Heart left ventricle (tissue), 13 donors: ENCODE results near the gene PGAM2.

Experiments
- POLR2A ChIP-seq, 2 donors: fragments of 450-650 bp; IDR thresholded peaks; one replicate each; pipeline ENCODE4 v1.6.1; 2017; ENCODE audit warnings: antibody characterized with exemption in 2 of 2, mild to moderate bottlenecking in 2 of 2, moderate library complexity in 2 of 2
- TF ChIP-seq, protein P1 (sequence below), 12 donors: fragments of 200-600 bp; sonication (generic) in 4 of 12; IDR thresholded peaks; one replicate each; pipeline versions ENCODE4 v1.5.0 to v1.8.0; 2018 to 2022; ENCODE audit warnings: antibody characterized with exemption in 12 of 12, mild to moderate bottlenecking in 5 of 12
- donor health status: ischemic (EF 13 %, LVEDD 7.1; RV severe dilation, severe dysfunction).
- donor health status: DM: no; HTN: yes; CAD: no.
- donor health status: DM: no; HTN: no; CAD: no.
- donor health status: ischemic (EF 25% LVEDD 6.9; RV normal size, moderate dysfunction).
- donor health status: ischemic (EF 25% LVEDD 5.7; RV mildly dilated, moderate dysfunction).
- donor health status: ischemic (EF 35%, LVEDD 5.7; RV mildly dilated, moderate dysfunction).
- donor health status: nonischemic (EF 11% LVEDD 7.7; RV severe dilation, severe dysfunction).
- donor health status: DM: yes; HTN: yes; CAD: no.
- donor health status: PGD.
- donor health status: ischemic (EF 29% LVEDD 5.4; RV normal size, mild dysfunction).
- donor health status: nonischemic (EF 23%, LVEDD 6.1; RV moderate dilation, normal function).

DNA sequence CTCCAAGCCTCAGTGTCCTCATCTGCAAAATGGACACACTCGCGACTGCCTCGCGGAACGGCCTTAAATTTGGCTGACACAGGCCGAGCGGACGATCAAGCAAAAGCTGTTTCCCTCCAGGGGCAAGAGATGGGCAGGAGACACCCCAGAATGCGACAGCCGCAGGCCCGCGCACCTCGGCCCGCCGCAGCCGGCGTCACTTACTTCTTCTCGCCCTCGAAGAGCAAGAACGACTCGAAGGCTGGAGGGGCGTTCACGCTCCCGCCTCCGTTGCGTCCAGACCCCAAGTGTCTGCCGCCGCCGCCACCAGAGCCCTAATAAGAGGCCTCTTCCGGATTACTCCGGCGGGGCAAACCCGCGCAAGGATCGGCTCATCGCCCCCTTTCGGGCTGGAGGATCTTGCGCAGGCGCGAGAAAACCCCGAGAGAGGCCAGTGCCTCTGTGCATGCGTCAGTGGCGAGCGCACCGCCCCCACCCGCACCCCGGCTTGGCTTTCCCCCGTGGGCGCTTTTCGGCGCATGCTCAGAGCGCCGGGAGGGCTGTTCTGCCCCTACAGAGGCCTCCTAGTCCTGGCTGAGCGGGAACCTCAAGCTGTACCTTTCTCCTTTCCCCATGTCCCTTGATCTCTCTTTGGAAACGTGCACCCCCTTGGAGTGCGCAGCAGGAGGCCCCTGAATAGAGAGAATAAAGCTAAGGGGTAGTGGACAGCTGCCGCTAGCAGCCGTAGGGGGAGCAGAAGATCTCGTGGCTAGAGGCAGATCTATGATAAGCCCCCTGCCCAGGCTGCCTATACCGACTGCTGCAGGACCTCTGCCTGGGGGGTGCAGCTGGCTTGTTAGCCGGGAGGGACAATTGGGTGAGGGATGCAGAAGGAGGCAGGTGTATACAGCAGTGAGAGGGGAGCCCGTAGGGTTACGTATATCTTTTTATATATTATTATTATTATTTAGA lies 46.2 kb downstream of the PGAM2 start:
- TF ChIP-seq, protein P1, sequence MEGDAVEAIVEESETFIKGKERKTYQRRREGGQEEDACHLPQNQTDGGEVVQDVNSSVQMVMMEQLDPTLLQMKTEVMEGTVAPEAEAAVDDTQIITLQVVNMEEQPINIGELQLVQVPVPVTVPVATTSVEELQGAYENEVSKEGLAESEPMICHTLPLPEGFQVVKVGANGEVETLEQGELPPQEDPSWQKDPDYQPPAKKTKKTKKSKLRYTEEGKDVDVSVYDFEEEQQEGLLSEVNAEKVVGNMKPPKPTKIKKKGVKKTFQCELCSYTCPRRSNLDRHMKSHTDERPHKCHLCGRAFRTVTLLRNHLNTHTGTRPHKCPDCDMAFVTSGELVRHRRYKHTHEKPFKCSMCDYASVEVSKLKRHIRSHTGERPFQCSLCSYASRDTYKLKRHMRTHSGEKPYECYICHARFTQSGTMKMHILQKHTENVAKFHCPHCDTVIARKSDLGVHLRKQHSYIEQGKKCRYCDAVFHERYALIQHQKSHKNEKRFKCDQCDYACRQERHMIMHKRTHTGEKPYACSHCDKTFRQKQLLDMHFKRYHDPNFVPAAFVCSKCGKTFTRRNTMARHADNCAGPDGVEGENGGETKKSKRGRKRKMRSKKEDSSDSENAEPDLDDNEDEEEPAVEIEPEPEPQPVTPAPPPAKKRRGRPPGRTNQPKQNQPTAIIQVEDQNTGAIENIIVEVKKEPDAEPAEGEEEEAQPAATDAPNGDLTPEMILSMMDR (IDR thresholded peaks at IDR 0.05) = peak; percentile 58 to 93 (median 68)
- TF ChIP-seq POLR2A (IDR thresholded peaks at IDR 0.05) = peak in 1 of 2 donors; percentile 58
